Nephron (organoid): ENCODE results near the gene GUCD1.

Experiments
- H3K27ac Mint-ChIP-seq, 3 experiments: 2 replicates each; pipeline ENCODE4 v1.8.0; 2020; ENCODE audit warnings: mixed read lengths in 3 of 3, mild to moderate bottlenecking in 2 of 3, moderate library complexity in 1 of 3
- H3K27me3 Mint-ChIP-seq: 2 replicates; pipeline ENCODE4 v1.8.0; 2021; ENCODE audit warnings: low read depth, mild to moderate bottlenecking, moderate library complexity, mixed read lengths
- H3K36me3 Mint-ChIP-seq: 2 replicates; pipeline ENCODE4 v1.8.0; 2020; ENCODE audit warnings: low read depth, mixed read lengths
- H3K4me1 Mint-ChIP-seq: 2 replicates; pipeline ENCODE4 v1.8.0; 2020; ENCODE audit warnings: mixed read lengths
- H3K4me3 Mint-ChIP-seq, 3 experiments: 2 replicates each; pipeline ENCODE4 v1.8.0; 2020; ENCODE audit warnings: mild to moderate bottlenecking in 3 of 3, mixed read lengths in 3 of 3, moderate library complexity in 2 of 3
- H3K9me3 Mint-ChIP-seq: 2 replicates; pipeline ENCODE4 v1.8.0; 2020; ENCODE audit warnings: mixed read lengths
- TF ChIP-seq, protein P1 (sequence below), 3 experiments: fragments of 200-600 bp; sonication (generic); IDR thresholded peaks; one replicate each; pipeline ENCODE4 v1.5.0; 2021; ENCODE audit warnings: antibody characterized with exemption in 3 of 3; ENCODE audit not compliant: unreplicated experiment in 3 of 3

The GUCD1 gene

DNA sequence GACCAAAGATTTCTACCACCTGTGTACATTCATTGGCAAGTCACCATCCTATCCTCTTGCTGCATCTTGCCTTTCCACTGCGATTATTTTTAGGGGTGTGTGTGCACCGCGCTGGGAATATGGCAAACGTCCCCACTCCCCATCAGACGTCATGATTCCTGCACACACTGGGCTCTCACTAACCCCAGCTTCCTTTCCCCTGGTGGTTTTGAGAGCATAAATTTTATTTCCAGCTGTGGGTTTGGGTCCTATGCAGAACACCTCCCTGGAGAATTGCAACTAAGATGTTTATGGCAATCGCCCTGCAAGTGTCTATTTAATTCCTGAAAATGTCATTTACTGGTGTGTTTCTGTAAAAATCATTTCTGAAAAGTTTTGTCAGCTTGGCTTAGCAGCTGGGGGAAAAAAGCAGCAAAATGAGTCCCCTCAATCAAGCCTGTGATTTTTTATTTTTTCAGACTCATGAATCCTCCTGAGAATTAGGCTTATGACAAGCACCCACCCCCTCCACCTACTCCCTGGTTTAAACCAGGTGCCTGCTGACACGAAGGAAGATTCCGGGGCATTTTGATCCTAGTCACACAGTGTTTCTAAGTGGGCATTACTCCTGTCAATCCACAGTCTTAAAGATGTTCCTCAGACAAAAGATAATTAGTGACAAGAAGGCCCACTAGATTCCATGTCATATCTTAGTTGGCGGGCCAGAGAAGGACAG lies 36.0 kb downstream of the GUCD1 start:
- Mint-ChIP-seq H3K4me1 (peaks cover 25% of the 10 kb centered on the region), H3K27ac (no peak overlapping the region), H3K27me3 (peaks cover 7% of the 10 kb centered on the region), H3K9me3 (no peaks in the 10 kb centered on the region), H3K4me3 (no peak overlapping the region), H3K36me3 (no peaks in the 10 kb centered on the region)
- TF ChIP-seq, protein P1, sequence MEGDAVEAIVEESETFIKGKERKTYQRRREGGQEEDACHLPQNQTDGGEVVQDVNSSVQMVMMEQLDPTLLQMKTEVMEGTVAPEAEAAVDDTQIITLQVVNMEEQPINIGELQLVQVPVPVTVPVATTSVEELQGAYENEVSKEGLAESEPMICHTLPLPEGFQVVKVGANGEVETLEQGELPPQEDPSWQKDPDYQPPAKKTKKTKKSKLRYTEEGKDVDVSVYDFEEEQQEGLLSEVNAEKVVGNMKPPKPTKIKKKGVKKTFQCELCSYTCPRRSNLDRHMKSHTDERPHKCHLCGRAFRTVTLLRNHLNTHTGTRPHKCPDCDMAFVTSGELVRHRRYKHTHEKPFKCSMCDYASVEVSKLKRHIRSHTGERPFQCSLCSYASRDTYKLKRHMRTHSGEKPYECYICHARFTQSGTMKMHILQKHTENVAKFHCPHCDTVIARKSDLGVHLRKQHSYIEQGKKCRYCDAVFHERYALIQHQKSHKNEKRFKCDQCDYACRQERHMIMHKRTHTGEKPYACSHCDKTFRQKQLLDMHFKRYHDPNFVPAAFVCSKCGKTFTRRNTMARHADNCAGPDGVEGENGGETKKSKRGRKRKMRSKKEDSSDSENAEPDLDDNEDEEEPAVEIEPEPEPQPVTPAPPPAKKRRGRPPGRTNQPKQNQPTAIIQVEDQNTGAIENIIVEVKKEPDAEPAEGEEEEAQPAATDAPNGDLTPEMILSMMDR (IDR thresholded peaks at IDR 0.05; ENCODE audit: unreplicated experiment in 3 of 3): no peak

DNA sequence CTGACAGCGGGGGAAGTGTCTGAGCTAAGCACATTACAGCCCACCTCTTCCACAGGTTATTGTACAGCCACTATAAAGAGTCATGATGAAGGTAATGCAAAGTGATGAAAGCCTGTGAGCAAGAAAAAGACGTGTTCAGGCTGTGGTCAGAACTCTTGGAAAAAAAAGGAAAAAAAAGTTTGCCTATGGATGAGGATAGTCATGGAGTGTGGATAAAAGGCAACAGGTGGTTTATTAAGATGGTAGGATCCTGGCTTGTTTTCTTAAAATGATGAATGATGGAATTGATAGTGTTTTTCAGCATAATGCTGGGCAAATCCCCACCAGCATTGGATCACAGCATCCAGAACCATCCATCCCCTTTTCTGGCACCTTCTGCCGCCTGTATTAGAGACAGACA lies 36.7 kb downstream of the GUCD1 start:
- Mint-ChIP-seq H3K4me1 (peaks cover 32% of the 10 kb centered on the region), H3K9me3 (no peaks in the 10 kb centered on the region), H3K27ac (peak overlapping the region in 1 of 3 experiments; percentile 52), H3K27me3 (peaks cover 14% of the 10 kb centered on the region), H3K36me3 (no peaks in the 10 kb centered on the region), H3K4me3 (no peak overlapping the region)
- TF ChIP-seq, protein P1 (IDR thresholded peaks at IDR 0.05; ENCODE audit: unreplicated experiment in 3 of 3): no peak

DNA sequence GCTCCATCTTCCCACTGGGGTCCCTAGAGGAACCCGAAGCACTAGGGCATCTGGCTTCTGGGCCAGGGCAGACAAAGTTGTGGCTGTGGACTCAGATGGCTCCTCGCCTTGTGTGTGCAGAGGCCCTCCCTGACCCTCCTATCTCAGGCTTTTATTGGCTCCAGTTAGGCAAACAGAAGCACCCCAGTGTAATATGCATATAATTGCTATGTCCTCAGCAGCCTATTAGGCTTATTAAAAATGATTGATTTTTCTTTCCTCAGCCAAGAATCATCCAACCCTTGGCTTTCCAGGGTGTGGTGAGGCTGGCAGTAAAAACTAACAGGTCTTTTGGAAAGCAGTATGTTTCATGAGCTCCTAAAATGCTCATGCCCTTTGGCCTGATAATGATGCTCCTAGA lies 37.5 kb downstream of the GUCD1 start:
- TF ChIP-seq, protein P1 (IDR thresholded peaks at IDR 0.05; ENCODE audit: unreplicated experiment in 3 of 3): no peak
- H3K27ac Mint-ChIP-seq: peak overlapping the region in 1 of 3 experiments; percentile 63
- H3K4me3 Mint-ChIP-seq: no peak overlapping the region
- H3K27me3 Mint-ChIP-seq: peaks cover 15% of the 10 kb centered on the region
- H3K4me1 Mint-ChIP-seq: peaks cover 39% of the 10 kb centered on the region
- H3K9me3 Mint-ChIP-seq: no peaks in the 10 kb centered on the region
- H3K36me3 Mint-ChIP-seq: no peaks in the 10 kb centered on the region

DNA sequence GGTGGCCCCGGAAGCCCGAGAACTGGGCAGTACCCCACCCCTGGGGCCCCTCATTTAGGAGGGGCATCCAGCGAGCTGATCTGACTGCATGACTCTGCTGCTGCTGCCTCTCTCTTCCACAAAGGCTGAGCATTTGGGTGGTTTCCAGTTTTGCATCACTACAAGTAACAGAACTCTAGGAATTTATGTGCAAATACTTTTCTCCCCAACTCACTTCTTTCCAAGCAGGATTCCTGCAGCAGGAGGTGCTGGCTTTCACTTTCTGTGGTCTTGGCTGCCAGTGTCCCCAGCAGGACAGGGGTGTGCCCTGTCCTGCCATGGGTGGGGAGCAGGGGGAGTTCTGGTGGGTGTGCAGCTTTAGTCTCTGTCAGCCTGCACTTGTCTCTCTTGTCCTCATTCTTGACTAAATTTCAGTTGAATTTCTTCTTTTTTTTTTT lies 38.6 kb downstream of the GUCD1 start:
- Mint-ChIP-seq H3K4me1 (peaks cover 46% of the 10 kb centered on the region), H3K27ac (peak overlapping the region; percentile 45 to 84 (median 82)), H3K4me3 (no peak overlapping the region), H3K27me3 (peaks cover 15% of the 10 kb centered on the region), H3K36me3 (no peaks in the 10 kb centered on the region), H3K9me3 (no peaks in the 10 kb centered on the region)
- TF ChIP-seq, protein P1 (IDR thresholded peaks at IDR 0.05; ENCODE audit: unreplicated experiment in 3 of 3): no peak

DNA sequence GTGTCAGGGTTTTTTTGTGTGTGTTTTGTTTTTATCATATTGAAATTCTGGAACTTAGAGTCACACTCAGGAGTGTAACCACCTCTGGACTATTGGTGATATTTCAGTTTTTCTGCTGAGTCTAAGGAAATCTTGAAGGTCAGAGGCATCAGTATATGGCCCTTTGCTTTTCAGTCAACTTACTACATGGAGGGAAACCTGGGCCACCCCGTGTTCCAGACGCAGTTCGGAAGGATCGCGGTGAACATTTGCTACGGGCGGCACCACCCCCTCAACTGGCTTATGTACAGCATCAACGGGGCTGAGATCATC lies 40.0 kb downstream of the GUCD1 start:
- Mint-ChIP-seq H3K9me3 (no peaks in the 10 kb centered on the region), H3K4me1 (peaks cover 59% of the 10 kb centered on the region), H3K36me3 (no peaks in the 10 kb centered on the region), H3K4me3 (no peak overlapping the region), H3K27ac (peak overlapping the region in 1 of 3 experiments; percentile 48), H3K27me3 (peaks cover 9% of the 10 kb centered on the region)
- TF ChIP-seq, protein P1 (IDR thresholded peaks at IDR 0.05; ENCODE audit: unreplicated experiment in 3 of 3): no peak
